MCF 10A (cell line): ENCODE results near the gene CCDC9B. TPM values are rescaled to one million over a fixed set of nuclear protein-coding genes. Genes with fewer than 3 reads are reported as not detected.

ENCODE experiments used
- Bru-seq: library from RNA; stranded (reverse); fragments of 400-500 nt; gene quantifications from one replicate; lab custom pipeline; 2021; lab: Mats Ljungman, UMichigan
- BruChase-seq, 2 experiments: library from RNA; stranded (reverse); fragments of 400-500 nt; gene quantifications; one replicate each; lab custom pipeline; 2021; lab: Mats Ljungman, UMichigan
- BruUV-seq: library from RNA; stranded (reverse); fragments of 400-500 nt; replicated peaks from 2 replicates; lab custom pipeline; 2021; lab: Mats Ljungman, UMichigan
- CTCF ChIA-PET: fragments of 300-600 bp; sonication (Branson Sonifier 250); formaldehyde crosslinking; extraction: SDS; loops from one replicate; lab custom pipeline; 2021; ENCODE audit warnings: antibody characterized with exemption, inconsistent platforms; lab: Yijun Ruan, JAX
- POLR2A ChIA-PET: fragments of 300-600, 350-650 bp; sonication (Branson Sonifier 250); formaldehyde crosslinking; extraction: SDS; loops from one replicate; lab custom pipeline; 2020; ENCODE audit warnings: antibody characterized with exemption, inconsistent platforms; lab: Yijun Ruan, JAX
- DNase-seq: peaks from one replicate; pipeline ENCODE4 v3.0.0-alpha.2; 2018; ENCODE audit not compliant: unreplicated experiment
- H3K27ac Mint-ChIP-seq: one replicate; pipeline ENCODE4 v1.8.0; 2022; ENCODE audit warnings: mild to moderate bottlenecking, low read depth, mixed read lengths; ENCODE audit not compliant: unreplicated experiment
- H3K27me3 Mint-ChIP-seq: one replicate; pipeline ENCODE4 v1.8.0; 2022; ENCODE audit warnings: mixed read lengths; ENCODE audit not compliant: insufficient read depth, unreplicated experiment
- H3K36me3 Mint-ChIP-seq: one replicate; pipeline ENCODE4 v1.8.0; 2022; ENCODE audit warnings: mild to moderate bottlenecking, moderate library complexity, mixed read lengths; ENCODE audit not compliant: insufficient read depth, unreplicated experiment
- H3K4me1 Mint-ChIP-seq: one replicate; pipeline ENCODE4 v1.8.0; 2022; ENCODE audit warnings: mixed read lengths; ENCODE audit not compliant: insufficient read depth, unreplicated experiment
- H3K4me3 Mint-ChIP-seq: one replicate; pipeline ENCODE4 v1.8.0; 2022; ENCODE audit warnings: mild to moderate bottlenecking, moderate library complexity, mixed read lengths; ENCODE audit not compliant: unreplicated experiment
- H3K9me3 Mint-ChIP-seq: one replicate; pipeline ENCODE4 v1.8.0; 2022; ENCODE audit warnings: mixed read lengths; ENCODE audit not compliant: unreplicated experiment
- intact Hi-C: fragments of 100-400 bp; cut with micrococcal nuclease; formaldehyde crosslinking; loops from 2 replicates; pipeline ENCODE4 v1.14.1; 2022
- long read RNA-seq: library from polyadenylated mRNA; stranded (forward); transcript quantifications from one replicate; pipeline ENCODE4 v2.0.0, GENCODE V29; 2022
- total RNA-seq: library from RNA; stranded (reverse); gene quantifications from 2 replicates; pipeline ENCODE4 v1.2.3, GENCODE V29; 2022
- TF ChIP-seq, protein P1 (sequence below): fragments of 200-600 bp; IDR thresholded peaks from one replicate; pipeline ENCODE4 v1.8.0; 2022; ENCODE audit warnings: antibody characterized with exemption, mild to moderate bottlenecking; ENCODE audit not compliant: unreplicated experiment

CCDC9B gene
- total RNA-seq (36.0 and 45.3 TPM in 2 replicates), Bru-seq, nascent RNA (percentile 67 among the genes with signal in this experiment), BruChase-seq, experiment 1, labeled RNA remaining after a 6-hour chase (percentile 72 among the genes with signal in this experiment), BruChase-seq, experiment 2, labeled RNA remaining after a 2-hour chase (percentile 71 among the genes with signal in this experiment)
- long read RNA-seq, partial matches to known transcripts: 3 of 11 reads
- long read RNA-seq, other reads (novel, unspliced or antisense): 4 of 11 reads

DNA sequence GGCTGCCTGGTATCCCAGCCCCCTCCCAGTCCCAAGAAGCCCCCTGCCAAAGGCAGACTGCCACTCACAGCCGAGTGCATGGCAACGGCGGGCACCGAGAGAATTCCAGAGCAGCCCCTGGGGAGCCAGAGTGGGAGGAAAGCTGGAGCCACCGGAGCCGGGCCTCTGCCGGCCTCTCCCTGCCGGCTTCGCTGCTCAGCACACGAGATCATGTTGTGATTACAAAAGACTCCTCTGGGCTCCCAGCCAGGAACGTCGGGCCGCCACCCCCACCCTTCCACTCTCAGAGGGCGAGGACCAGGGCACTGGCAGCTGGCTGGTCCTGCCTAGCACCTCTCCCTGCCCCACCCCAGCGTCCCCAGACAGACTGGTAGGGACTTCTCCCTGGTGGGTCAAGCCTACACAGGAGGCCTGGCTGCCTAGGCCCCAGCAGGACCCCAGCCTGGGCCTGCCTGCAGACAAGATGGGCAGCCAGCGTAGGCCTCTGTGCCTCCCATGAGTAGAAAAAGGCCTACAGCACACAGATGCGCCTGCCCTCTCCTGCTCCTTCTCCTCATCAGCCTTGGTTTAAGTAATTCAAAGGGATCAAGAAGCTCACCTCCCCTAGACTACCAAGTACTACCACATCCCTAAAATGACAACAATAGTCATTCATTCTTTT, at the start of gene CCDC9B:
CCDC9B (minus strand) TSS at position 200 of the 661 bp plus-strand sequence; CDS start at position 80, 120 bp downstream.
- H3K4me3 Mint-ChIP-seq: peak within 1 kb of the TSS; percentile 79
- TF ChIP-seq, protein P1, sequence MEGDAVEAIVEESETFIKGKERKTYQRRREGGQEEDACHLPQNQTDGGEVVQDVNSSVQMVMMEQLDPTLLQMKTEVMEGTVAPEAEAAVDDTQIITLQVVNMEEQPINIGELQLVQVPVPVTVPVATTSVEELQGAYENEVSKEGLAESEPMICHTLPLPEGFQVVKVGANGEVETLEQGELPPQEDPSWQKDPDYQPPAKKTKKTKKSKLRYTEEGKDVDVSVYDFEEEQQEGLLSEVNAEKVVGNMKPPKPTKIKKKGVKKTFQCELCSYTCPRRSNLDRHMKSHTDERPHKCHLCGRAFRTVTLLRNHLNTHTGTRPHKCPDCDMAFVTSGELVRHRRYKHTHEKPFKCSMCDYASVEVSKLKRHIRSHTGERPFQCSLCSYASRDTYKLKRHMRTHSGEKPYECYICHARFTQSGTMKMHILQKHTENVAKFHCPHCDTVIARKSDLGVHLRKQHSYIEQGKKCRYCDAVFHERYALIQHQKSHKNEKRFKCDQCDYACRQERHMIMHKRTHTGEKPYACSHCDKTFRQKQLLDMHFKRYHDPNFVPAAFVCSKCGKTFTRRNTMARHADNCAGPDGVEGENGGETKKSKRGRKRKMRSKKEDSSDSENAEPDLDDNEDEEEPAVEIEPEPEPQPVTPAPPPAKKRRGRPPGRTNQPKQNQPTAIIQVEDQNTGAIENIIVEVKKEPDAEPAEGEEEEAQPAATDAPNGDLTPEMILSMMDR: no peak
- peaks cover 46% of the 10 kb centered on the region for H3K4me1 Mint-ChIP-seq
- intact Hi-C loops: loop anchor here (1.0 kb wide), 1 partner anchor 27 kb away; no protein-coding TSS in a partner anchor
- peaks cover 12% of the 10 kb centered on the region for H3K36me3 Mint-ChIP-seq
- BruUV-seq: no TSS peak
- peak; percentile 95 for DNase-seq
- H3K27me3 Mint-ChIP-seq: no peaks in the 10 kb centered on the region
- peak within 1 kb of the TSS; percentile 79 for H3K27ac Mint-ChIP-seq
- no peaks in the 10 kb centered on the region for H3K9me3 Mint-ChIP-seq
- ChIA-PET POLR2A (interaction anchor here (0.7 to 6.2 kb wide), 15 partner anchors 10 to 294 kb away, joined by 3 to 62 read pairs (median 4); partner anchors contain the start of genes INAFM2, IVD and KNSTRN), CTCF (interaction anchor here (0.6 to 12.1 kb wide), 15 partner anchors 13 to 282 kb away, joined by 3 to 179 read pairs (median 7); partner anchors contain the start of genes ANKRD63 and INAFM2)

DNA sequence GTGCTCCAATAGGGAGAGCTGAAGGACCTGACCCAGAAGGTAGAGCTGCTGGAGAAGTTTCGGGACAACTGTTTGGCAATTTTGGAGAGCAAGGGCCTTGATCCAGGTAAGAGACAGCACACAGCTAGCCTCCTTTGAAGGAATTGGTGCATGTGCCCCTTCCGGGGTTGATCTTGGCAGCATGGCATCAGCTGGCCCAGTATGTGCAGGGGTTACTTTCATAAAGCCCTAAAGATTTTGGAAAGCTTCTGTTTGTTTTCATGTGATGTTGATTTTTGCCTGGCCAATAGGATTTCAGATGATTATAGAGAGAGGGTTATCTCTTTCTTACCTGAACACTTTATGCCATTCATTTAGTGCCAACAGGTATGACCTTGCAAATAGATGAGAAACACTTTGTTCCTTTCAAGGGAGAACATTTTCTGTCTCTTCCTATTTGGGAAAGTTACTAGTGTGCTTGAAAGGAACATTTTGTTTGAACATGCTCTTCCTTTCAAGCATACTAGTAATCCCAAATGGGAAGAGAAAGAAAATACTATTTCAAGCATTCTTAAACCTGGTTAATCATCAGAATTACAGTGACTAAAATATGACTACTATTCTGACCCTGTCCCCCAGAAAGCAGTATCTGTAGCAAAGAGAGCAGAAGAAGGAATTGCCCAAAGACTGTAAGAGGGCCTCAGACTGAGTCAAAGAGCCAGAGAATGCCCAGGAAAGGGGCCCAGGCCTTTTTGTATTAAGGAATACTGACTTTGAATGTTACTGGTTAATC, 49.3 kb upstream of the CCDC9B start:
- peaks cover 18% of the 10 kb centered on the region for H3K4me1 Mint-ChIP-seq
- no peak overlapping the region for H3K27ac Mint-ChIP-seq
- H3K4me3 Mint-ChIP-seq: no peak overlapping the region
- TF ChIP-seq, protein P1: no peak
- DNase-seq: no peak
- no peaks in the 10 kb centered on the region for H3K9me3 Mint-ChIP-seq
- intact Hi-C loops: no loop called here
- ChIA-PET POLR2A (interaction anchor here (0.6 to 4.9 kb wide), 8 partner anchors 9 to 179 kb away, joined by 3 to 38 read pairs (median 4); partner anchors contain the start of genes IVD and RPUSD2), CTCF (interaction anchor here (0.6 to 2.3 kb wide), 7 partner anchors 13 to 1676 kb away, joined by 3 to 11 read pairs (median 5); partner anchors contain the start of gene IVD)
- BruUV-seq: no TSS peak
- H3K36me3 Mint-ChIP-seq: peaks cover 58% of the 10 kb centered on the region
- H3K27me3 Mint-ChIP-seq: no peaks in the 10 kb centered on the region

DNA sequence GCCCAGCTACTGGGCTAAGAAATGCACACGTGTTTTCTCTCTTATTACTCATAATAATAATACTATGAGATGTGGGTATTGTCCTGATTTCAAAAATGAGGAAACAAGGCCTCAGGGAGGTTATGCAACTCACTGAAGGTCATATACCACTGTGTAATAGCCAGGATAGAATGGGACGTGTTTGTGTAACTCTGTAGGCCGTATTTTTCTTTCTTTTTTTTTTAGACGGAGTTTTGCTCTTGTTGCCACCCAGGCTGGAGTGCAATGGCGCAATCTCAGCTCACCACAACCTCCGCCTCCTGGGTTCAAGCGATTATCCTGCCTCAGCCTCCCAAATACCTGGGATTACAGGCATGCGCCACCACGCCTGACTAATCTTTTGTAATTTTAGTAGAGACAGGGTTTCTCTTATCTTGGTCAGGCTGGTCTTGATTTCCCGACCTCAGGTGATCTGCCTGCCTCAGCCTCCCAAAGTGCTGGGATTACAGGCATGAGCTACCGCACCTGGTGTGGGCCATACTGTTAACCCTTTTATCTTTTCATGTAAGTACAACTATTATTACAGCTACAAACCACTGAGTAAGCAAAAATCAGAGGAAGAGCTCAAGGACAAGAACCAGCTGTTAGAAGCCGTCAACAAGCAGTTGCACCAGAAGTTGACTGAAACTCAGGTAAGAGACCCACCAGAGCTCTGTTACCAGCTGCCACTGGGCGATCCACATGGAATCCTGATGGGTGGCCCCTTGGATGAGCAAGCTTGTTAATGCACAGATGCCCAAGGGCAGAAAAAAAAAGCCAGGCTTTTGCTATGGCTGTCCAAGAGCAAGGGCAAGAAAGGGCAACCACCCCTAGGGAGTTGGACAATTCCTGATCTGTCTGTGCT, 48.4 kb upstream of the CCDC9B start:
- no TSS peak for BruUV-seq

More for the DNA sequence above, 48.4 kb upstream of the CCDC9B start:
- H3K9me3 Mint-ChIP-seq: no peaks in the 10 kb centered on the region
- H3K4me3 Mint-ChIP-seq: no peak overlapping the region
- peaks cover 58% of the 10 kb centered on the region for H3K36me3 Mint-ChIP-seq
- H3K4me1 Mint-ChIP-seq: peaks cover 21% of the 10 kb centered on the region
- DNase-seq: peak; percentile 96
- H3K27ac Mint-ChIP-seq: peak overlapping the region; percentile 49
- intact Hi-C loops: no loop called here
- no peaks in the 10 kb centered on the region for H3K27me3 Mint-ChIP-seq
- ChIA-PET POLR2A (interaction anchor here (0.6 to 4.9 kb wide), 10 partner anchors 9 to 845 kb away, joined by 3 to 38 read pairs (median 4); partner anchors contain the start of genes IVD and RPUSD2), CTCF (interaction anchor here (0.6 to 1.5 kb wide), 8 partner anchors 8 to 132 kb away, joined by 3 to 5 read pairs (median 5); partner anchors contain the start of gene IVD)
- TF ChIP-seq, protein P1: no peak
